ENCODE results near the gene DOCK10. TPM values are rescaled to one million over a fixed set of nuclear protein-coding genes. Genes with fewer than 3 reads are reported as not detected.

The DOCK10 gene
- total RNA-seq, 1 donor from 2014 or later = 15.2 TPM

GRCh38 chr2:224731665-224732064 lies 310.6 kb downstream of the DOCK10 start:
- Mint-ChIP-seq H3K27me3 (ENCODE audit: unreplicated experiment) (no peaks in the 10 kb centered on the region), H3K4me1 (ENCODE audit: unreplicated experiment) (no peaks in the 10 kb centered on the region), H3K36me3 (ENCODE audit: unreplicated experiment) (peaks cover 3% of the 10 kb centered on the region), H3K9me3 (ENCODE audit: unreplicated experiment) (peaks cover 24% of the 10 kb centered on the region), H3K27ac (ENCODE audit: unreplicated experiment) (no peak overlapping the region), H3K4me3 (ENCODE audit: unreplicated experiment) (no peak overlapping the region)
- DNase-seq (ENCODE audit: extremely low spot score, unreplicated experiment) = no peak
- no peak for TF ChIP-seq CTCF (IDR thresholded peaks at IDR 0.05)

GRCh38 chr2:224729435-224729834 lies 312.8 kb downstream of the DOCK10 start:
- Mint-ChIP-seq H3K27ac (ENCODE audit: unreplicated experiment) (no peak overlapping the region), H3K9me3 (ENCODE audit: unreplicated experiment) (peaks cover 16% of the 10 kb centered on the region), H3K4me3 (ENCODE audit: unreplicated experiment) (no peak overlapping the region), H3K4me1 (ENCODE audit: unreplicated experiment) (no peaks in the 10 kb centered on the region), H3K36me3 (ENCODE audit: unreplicated experiment) (no peaks in the 10 kb centered on the region), H3K27me3 (ENCODE audit: unreplicated experiment) (peaks cover 6% of the 10 kb centered on the region)
- no peak for DNase-seq (ENCODE audit: extremely low spot score, unreplicated experiment)
- no peak for TF ChIP-seq CTCF (IDR thresholded peaks at IDR 0.05)

- Mint-ChIP-seq H3K27ac (ENCODE audit: unreplicated experiment) (no peak overlapping the region), H3K27me3 (ENCODE audit: unreplicated experiment) (peaks cover 6% of the 10 kb centered on the region), H3K36me3 (ENCODE audit: unreplicated experiment) (no peaks in the 10 kb centered on the region), H3K9me3 (ENCODE audit: unreplicated experiment) (peaks cover 16% of the 10 kb centered on the region), H3K4me3 (ENCODE audit: unreplicated experiment) (no peak overlapping the region), H3K4me1 (ENCODE audit: unreplicated experiment) (no peaks in the 10 kb centered on the region)
- no peak for DNase-seq (ENCODE audit: extremely low spot score, unreplicated experiment)
- no peak for TF ChIP-seq CTCF (IDR thresholded peaks at IDR 0.05)
Observed at GRCh38 chr2:224724331-224724730, 317.9 kb downstream of the DOCK10 start.

- Mint-ChIP-seq H3K36me3 (ENCODE audit: unreplicated experiment) (no peaks in the 10 kb centered on the region), H3K4me3 (ENCODE audit: unreplicated experiment) (no peak overlapping the region), H3K9me3 (ENCODE audit: unreplicated experiment) (peaks cover 16% of the 10 kb centered on the region), H3K4me1 (ENCODE audit: unreplicated experiment) (no peaks in the 10 kb centered on the region), H3K27me3 (ENCODE audit: unreplicated experiment) (peaks cover 6% of the 10 kb centered on the region), H3K27ac (ENCODE audit: unreplicated experiment) (no peak overlapping the region)
- TF ChIP-seq CTCF (IDR thresholded peaks at IDR 0.05) = no peak
- no peak for DNase-seq (ENCODE audit: extremely low spot score, unreplicated experiment)
Observed at GRCh38 chr2:224723586-224724217, 318.6 kb downstream of the DOCK10 start.

GRCh38 chr2:224722770-224723169 lies 319.5 kb downstream of the DOCK10 start:
- Mint-ChIP-seq H3K4me3 (ENCODE audit: unreplicated experiment) (no peak overlapping the region), H3K36me3 (ENCODE audit: unreplicated experiment) (no peaks in the 10 kb centered on the region), H3K4me1 (ENCODE audit: unreplicated experiment) (no peaks in the 10 kb centered on the region), H3K9me3 (ENCODE audit: unreplicated experiment) (peaks cover 11% of the 10 kb centered on the region), H3K27me3 (ENCODE audit: unreplicated experiment) (peaks cover 6% of the 10 kb centered on the region), H3K27ac (ENCODE audit: unreplicated experiment) (no peak overlapping the region)
- no peak for DNase-seq (ENCODE audit: extremely low spot score, unreplicated experiment)
- no peak for TF ChIP-seq CTCF (IDR thresholded peaks at IDR 0.05)

All from osteocyte (in vitro differentiated cells).